HL-60/S4 treated with retinoic acid at 250 ng/mL for 4 days and 3 days (cell line): Measurements from ENCODE around the gene PEPD.

Experiments used
- in situ Hi-C: fragments of 300-500 bp; cut with MboI; formaldehyde crosslinking; loops from 2 replicates; pipeline ENCODE4 v1.7.0; 2022; ENCODE audit warnings: low sequenced_read_pairs

The PEPD gene

DNA sequence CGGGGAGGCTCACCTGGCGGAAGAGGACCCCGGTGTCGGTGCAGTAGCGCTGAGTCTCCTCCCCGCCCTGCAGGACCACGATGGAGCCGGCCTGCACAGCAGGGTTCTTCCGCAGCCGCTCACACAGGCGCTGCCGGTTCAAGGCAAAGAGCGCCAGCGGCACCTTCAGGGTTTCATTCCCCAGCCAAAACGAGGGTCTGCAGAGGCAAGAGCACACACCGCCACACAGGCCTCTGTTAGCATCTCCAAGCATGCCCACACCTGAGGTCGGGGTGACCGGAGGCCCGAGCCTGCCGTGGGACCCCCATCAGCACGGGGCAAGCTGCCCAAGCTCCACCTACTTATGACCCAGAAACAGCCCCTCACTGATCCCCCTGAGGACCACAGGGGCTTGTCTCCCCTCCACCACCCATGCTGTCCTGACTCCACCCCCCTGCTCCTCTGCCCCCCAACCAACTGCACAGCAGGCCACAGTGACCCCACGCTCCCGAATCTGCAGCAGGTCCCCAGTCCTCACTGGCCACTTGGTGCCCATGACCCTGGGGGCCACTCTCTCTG, 8.9 kb downstream of the PEPD start:
- in situ Hi-C loops, result no loop called here

DNA sequence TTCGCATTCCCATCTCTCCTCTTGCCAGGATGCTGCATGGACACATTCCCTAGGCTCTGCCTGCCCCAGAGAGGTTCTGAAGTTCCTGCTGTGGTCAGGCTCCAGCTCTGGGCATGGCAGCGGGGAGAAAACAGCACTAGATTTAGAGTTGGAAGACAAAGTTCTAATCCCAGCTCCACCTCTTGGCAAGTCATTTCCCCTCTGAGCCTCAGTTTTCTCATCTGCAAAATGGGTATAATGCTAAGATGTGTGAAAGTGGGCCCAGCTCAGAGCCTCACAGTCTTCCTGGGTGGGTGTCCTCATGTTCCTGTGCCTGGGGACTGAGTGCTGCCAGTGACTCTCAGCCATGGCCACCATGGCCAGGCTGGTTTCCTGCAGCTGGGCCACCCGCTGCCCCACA, 9.6 kb downstream of the PEPD start:
- in situ Hi-C loops, result no loop called here

GRCh38 chr19:33511346-33511745, 10.2 kb downstream of the PEPD start:
- in situ Hi-C loops, result no loop called here

- in situ Hi-C loops, result no loop called here
Measured at GRCh38 chr19:33510462-33511194, 11.0 kb downstream of the PEPD start.

- in situ Hi-C loops, result no loop called here
Measured at GRCh38 chr19:33509774-33510173, 11.8 kb downstream of the PEPD start.

- in situ Hi-C loops, result no loop called here
Measured at GRCh38 chr19:33508941-33509614, 12.5 kb downstream of the PEPD start.

DNA sequence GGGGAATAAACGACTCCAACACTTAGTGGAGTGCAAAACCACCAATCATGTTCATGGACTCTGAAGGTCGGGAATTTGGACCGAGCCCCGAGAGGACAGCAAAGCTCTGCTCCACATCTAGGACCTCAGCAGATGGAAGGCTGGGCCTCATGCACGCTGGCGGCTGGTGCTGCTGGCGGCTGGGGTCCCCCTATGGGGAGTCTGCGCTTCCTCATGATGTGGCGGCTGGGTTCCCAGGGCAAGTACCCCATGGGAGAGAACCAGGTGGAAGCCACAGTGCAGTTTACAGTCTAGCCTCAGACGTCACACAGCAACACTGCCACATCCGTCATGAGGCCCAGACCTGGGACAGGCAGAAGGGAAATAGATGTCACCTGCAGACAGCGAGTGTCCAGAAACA, 13.2 kb downstream of the PEPD start:
- in situ Hi-C loops, result no loop called here

GRCh38 chr19:33508009-33508408, 13.6 kb downstream of the PEPD start:
- in situ Hi-C loops, result no loop called here

DNA sequence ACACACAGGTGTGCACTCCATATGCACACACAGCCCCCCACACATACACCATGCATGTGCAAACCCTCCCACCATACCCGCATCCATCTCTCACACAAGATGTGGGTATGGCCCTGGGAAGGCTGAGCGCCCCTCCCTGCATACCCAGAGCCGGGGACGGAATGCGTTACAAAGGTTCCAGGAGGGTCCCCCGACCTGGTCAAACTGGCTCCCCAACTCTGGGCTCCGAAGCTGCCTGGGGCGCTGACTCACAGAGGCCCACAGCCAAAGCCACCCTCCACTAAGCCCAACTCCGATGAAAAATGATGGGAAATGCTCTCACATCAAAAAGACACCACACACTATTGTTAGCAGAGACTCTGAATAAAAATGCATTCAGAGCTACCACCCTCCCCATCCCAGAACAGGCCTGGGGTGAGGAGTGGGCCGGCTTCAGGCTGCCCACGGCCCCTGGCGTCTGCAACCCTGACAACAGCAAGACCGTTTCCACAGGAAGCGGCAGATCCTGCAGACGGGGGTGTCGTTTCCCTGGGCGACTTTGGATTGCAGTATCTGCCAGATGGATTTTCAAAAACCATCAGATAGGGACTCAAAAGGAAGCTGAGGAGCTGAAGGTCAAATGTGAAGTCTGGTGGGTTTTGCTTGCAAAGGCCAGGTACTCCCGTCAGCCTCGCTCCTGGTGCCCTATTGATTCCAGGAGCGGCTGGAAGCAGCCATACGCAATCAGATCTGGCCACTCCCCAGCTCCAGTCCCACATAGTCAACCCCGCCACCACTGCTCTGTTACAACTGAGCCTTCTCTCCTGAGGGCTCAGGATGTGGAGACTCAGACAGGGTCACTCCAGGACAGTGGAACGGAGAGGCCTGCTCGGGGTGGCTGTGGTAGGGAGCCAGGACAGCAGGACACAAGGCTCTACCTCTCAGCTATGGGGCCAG, 14.3 kb downstream of the PEPD start:
- in situ Hi-C loops, result no loop called here

GRCh38 chr19:33506498-33506897, 15.1 kb downstream of the PEPD start:
- in situ Hi-C loops, result no loop called here

GRCh38 chr19:33505823-33506222, 15.8 kb downstream of the PEPD start:
- in situ Hi-C loops, result no loop called here

- in situ Hi-C loops, result no loop called here
Measured at GRCh38 chr19:33505148-33505547, 16.4 kb downstream of the PEPD start.

- in situ Hi-C loops, result no loop called here
Measured at GRCh38 chr19:33504058-33504444, 17.5 kb downstream of the PEPD start.

DNA sequence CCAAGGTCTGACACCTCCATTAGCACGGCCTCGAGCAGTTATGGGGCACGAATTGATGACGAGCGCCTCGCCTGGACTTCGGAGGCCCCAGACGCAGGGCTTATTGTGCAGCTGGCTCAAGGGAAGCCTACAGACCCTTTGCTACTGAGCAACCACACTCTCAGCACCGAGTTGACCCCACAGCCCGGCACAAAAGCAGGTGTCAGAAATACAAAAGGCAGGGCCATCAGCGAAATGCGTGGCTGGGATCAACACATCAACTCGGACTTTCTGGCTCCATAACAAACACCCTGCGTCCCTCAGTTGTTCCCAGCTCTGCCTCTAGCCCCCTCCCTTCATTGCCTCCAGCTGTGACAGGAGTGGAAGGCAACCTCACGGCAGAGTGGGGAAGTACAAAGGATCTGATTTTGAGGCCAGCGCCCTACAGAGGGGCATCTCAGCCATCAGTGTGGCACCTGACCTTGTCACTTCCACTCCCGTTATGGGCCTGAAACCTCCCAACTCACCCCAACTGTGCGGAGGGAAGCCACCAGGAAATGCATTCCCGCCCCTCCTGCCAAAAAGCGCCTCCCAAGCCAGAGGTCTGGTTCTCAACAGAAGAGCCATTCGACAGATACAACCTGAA, 18.0 kb downstream of the PEPD start:
- in situ Hi-C loops, result no loop called here

GRCh38 chr19:33503030-33503429, 18.6 kb downstream of the PEPD start:
- in situ Hi-C loops, result no loop called here

- in situ Hi-C loops, result no loop called here
Measured at GRCh38 chr19:33502521-33502920, 19.1 kb downstream of the PEPD start.

- in situ Hi-C loops, result no loop called here
Measured at GRCh38 chr19:33501693-33502356, 19.8 kb downstream of the PEPD start.

GRCh38 chr19:33500991-33501390, 20.6 kb downstream of the PEPD start:
- in situ Hi-C loops, result no loop called here

GRCh38 chr19:33500586-33500985, 21.0 kb downstream of the PEPD start:
- in situ Hi-C loops, result no loop called here
